ENCODE results near the gene PCDHGA4.

DNA sequence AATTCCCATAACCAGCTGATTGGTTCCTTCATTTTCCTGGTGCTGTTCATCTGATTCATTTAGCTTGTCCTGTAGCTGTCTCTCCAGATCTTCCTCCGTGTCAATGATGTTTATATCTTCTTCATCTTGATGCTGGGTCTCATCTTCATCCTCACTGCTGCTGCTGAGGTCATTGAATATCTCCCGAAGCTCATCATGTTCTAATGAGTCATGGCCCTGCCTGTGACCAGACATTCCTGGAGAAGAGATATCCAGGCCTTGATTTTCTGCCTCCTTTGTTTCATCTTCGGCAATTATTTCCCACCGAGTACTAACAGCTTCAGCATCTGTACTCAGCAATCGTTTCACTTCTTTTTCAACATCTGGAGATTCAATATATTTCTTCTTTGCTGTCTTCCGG is 35.6 kb upstream of the PCDHGA4 start:
- TF ChIP-seq, protein P1, sequence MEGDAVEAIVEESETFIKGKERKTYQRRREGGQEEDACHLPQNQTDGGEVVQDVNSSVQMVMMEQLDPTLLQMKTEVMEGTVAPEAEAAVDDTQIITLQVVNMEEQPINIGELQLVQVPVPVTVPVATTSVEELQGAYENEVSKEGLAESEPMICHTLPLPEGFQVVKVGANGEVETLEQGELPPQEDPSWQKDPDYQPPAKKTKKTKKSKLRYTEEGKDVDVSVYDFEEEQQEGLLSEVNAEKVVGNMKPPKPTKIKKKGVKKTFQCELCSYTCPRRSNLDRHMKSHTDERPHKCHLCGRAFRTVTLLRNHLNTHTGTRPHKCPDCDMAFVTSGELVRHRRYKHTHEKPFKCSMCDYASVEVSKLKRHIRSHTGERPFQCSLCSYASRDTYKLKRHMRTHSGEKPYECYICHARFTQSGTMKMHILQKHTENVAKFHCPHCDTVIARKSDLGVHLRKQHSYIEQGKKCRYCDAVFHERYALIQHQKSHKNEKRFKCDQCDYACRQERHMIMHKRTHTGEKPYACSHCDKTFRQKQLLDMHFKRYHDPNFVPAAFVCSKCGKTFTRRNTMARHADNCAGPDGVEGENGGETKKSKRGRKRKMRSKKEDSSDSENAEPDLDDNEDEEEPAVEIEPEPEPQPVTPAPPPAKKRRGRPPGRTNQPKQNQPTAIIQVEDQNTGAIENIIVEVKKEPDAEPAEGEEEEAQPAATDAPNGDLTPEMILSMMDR (IDR thresholded peaks at IDR 0.05; ENCODE audit: low read length), result no peak
- TF ChIP-seq EZH2 (IDR thresholded peaks at IDR 0.05; ENCODE audit: borderline replicate concordance, low read length), result no peak

Measured in OCI-LY1 (cell line).